HG03039 (cell line): ENCODE results near the gene ANKAR.
"Not testable (repeated sequence)": the region's sequence is repeated elsewhere in the genome, so short reads cannot be mapped to it uniquely, and the experiment has no call there.

ENCODE experiments used
- ATAC-seq: cut with Tn5 transposase; IDR thresholded peaks from one replicate; pipeline ENCODE4 v1.9.1; 2021; ENCODE audit warnings: mild to moderate bottlenecking, moderate library complexity; ENCODE audit not compliant: unreplicated experiment

The ANKAR gene

GRCh38 chr2:189698020-189698887 lies 23.8 kb downstream of the ANKAR start:
- ATAC-seq: no peak

GRCh38 chr2:189700681-189701080 lies 26.2 kb downstream of the ANKAR start:
- no peak for ATAC-seq

GRCh38 chr2:189702071-189702470 lies 27.6 kb downstream of the ANKAR start:
- no peak for ATAC-seq

- ATAC-seq: no peak
Measured at GRCh38 chr2:189709501-189710221, 35.2 kb downstream of the ANKAR start.

GRCh38 chr2:189717593-189717992 lies 43.1 kb downstream of the ANKAR start:
- not testable (repeated sequence) for ATAC-seq

- ATAC-seq: no peak
Measured at GRCh38 chr2:189719571-189719970, 45.1 kb downstream of the ANKAR start.

GRCh38 chr2:189723192-189723591 lies 48.7 kb downstream of the ANKAR start:
- no peak for ATAC-seq
